Measurements from ENCODE around the gene RHOT2.

RHOT2 gene

GRCh38 chr16:646679-647172 is 21.2 kb upstream of the RHOT2 start:
- no peaks in the 10 kb centered on the region for H4K20me1 ChIP-seq (ENCODE audit: insufficient read depth)
- no peak overlapping the region for H3K9ac ChIP-seq
- H3K4me1 ChIP-seq (ENCODE audit: low read depth, poor library complexity, severe bottlenecking): peaks cover 21% of the 10 kb centered on the region
- TF ChIP-seq, protein P1, sequence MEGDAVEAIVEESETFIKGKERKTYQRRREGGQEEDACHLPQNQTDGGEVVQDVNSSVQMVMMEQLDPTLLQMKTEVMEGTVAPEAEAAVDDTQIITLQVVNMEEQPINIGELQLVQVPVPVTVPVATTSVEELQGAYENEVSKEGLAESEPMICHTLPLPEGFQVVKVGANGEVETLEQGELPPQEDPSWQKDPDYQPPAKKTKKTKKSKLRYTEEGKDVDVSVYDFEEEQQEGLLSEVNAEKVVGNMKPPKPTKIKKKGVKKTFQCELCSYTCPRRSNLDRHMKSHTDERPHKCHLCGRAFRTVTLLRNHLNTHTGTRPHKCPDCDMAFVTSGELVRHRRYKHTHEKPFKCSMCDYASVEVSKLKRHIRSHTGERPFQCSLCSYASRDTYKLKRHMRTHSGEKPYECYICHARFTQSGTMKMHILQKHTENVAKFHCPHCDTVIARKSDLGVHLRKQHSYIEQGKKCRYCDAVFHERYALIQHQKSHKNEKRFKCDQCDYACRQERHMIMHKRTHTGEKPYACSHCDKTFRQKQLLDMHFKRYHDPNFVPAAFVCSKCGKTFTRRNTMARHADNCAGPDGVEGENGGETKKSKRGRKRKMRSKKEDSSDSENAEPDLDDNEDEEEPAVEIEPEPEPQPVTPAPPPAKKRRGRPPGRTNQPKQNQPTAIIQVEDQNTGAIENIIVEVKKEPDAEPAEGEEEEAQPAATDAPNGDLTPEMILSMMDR (conservative IDR thresholded peaks at IDR 0.05; ENCODE audit: low read depth, low read length): no peak
- no peak overlapping the region for H3K27ac ChIP-seq
- H3K4me3 ChIP-seq (IDR thresholded peaks at IDR 0.05; ENCODE audit: insufficient read depth, low read depth, low read length): no peak overlapping the region
- peaks cover 36% of the 10 kb centered on the region for H3K79me2 ChIP-seq (ENCODE audit: insufficient read depth, low read depth)
- H3K27me3 ChIP-seq (ENCODE audit: insufficient read depth, low read depth): no peaks in the 10 kb centered on the region
- no peak overlapping the region for H3K4me2 ChIP-seq
- H2AFZ ChIP-seq (ENCODE audit: low read depth): no peak overlapping the region
- H3K36me3 ChIP-seq (ENCODE audit: insufficient read depth): no peaks in the 10 kb centered on the region

GRCh38 chr16:647173-647902 is 20.6 kb upstream of the RHOT2 start:
- Histone ChIP-seq H3K9ac (no peak overlapping the region), H4K20me1 (ENCODE audit: insufficient read depth) (no peaks in the 10 kb centered on the region), H3K27ac (no peak overlapping the region), H2AFZ (ENCODE audit: low read depth) (no peak overlapping the region), H3K27me3 (ENCODE audit: insufficient read depth, low read depth) (no peaks in the 10 kb centered on the region), H3K4me2 (peak overlapping the region; percentile 88; the same call in 1 of the 2 replicates), H3K36me3 (ENCODE audit: insufficient read depth) (no peaks in the 10 kb centered on the region), H3K4me1 (ENCODE audit: low read depth, poor library complexity, severe bottlenecking) (peaks cover 21% of the 10 kb centered on the region), H3K4me3 (IDR thresholded peaks at IDR 0.05; ENCODE audit: insufficient read depth, low read depth, low read length) (no peak overlapping the region), H3K79me2 (ENCODE audit: insufficient read depth, low read depth) (peaks cover 35% of the 10 kb centered on the region)
- TF ChIP-seq, protein P1 (conservative IDR thresholded peaks at IDR 0.05; ENCODE audit: low read depth, low read length): no peak

DNA sequence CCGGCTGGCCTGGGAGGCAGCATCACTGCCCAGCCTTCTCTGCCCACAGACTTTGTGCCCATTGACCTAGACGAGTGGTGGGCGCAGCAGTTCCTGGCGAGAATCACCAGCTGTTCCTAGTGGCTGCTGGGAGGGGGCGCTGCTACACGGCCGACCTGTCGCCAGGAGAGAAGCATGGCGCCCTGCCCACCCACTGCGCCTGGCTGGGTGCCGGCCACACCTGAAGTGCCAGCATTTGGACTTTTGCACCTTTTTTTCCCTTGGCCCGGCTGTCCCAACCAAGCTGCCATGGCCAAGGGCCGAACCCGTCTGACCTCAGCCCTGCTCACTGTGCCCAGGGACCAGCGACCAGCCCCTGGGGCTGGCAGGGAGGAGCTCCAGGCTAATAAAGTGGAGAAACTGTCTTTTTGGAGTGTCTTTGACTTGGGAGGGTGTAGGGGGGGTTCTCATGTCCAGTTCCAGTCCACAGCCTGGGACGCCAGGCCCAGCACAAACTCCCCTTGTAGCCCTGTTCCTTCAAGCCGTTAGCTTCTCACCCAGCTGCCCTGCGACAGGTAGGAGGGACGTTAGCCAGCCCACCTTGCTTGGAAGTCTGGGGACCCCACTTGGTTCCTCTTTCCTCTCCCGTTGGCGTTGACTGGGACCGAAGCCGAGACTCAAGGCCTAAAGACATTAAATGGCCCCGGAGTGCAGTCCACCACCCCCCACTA is 19.7 kb upstream of the RHOT2 start:
- H3K27me3 ChIP-seq (ENCODE audit: insufficient read depth, low read depth): no peaks in the 10 kb centered on the region
- peak overlapping the region; percentile 88 for H3K4me2 ChIP-seq
- peak overlapping the region; percentile 84 for H3K27ac ChIP-seq
- peak overlapping the region; percentile 50 for H2AFZ ChIP-seq (ENCODE audit: low read depth)
- H4K20me1 ChIP-seq (ENCODE audit: insufficient read depth): no peaks in the 10 kb centered on the region
- H3K4me1 ChIP-seq (ENCODE audit: low read depth, poor library complexity, severe bottlenecking): peaks cover 14% of the 10 kb centered on the region
- TF ChIP-seq, protein P1 (conservative IDR thresholded peaks at IDR 0.05; ENCODE audit: low read depth, low read length): peak; percentile 72
- H3K79me2 ChIP-seq (ENCODE audit: insufficient read depth, low read depth): peaks cover 26% of the 10 kb centered on the region; the same call in 1 of the 2 replicates
- no peaks in the 10 kb centered on the region for H3K36me3 ChIP-seq (ENCODE audit: insufficient read depth)
- H3K4me3 ChIP-seq (IDR thresholded peaks at IDR 0.05; ENCODE audit: insufficient read depth, low read depth, low read length): no peak overlapping the region
- H3K9ac ChIP-seq: peak overlapping the region; percentile 87

DNA sequence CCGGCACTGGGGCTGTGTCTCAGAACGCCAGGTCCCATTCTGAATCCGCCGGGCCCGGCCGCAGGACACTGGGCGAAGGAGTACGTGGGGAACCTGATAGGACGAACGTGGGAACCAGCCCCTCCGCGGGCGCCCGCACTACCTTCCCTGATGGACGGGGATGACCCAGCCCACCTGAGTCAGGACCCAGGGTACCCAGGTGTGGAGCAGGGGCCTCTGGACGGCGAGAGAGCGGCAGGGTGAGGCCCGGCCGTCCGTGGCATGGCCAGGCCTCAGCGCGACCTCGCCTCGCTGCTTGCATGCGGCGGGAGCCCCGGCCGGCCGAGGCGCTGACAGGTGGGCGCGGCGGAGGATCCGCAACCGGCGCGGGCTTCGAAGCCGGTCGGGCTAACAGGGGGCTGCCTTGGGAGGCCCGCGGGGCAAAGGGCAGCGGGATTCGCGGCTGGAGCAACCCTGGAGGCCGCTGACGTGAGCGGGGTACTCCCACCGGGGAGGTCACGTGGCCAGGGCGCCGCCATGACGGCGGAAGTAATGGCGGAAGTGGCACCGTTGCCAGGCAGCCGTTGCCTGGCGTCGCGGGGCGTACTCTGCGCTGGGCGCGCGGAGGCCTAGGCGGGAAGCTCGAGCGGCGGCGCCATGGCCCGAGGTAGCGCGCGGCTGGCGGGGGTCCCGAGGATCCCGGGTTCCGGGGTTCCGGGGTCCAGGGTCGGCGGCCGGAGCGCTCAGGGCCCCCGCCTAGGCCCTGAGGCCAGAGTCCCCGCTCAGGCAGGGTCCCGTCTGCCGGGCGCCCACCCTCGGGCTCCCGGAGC is 18.9 kb upstream of the RHOT2 start, which contains the start of gene WDR90:
Gene WDR90, plus strand, starts transcription at position 585 of the 809 bp plus-strand sequence. Its CDS starts 52 bp downstream, at position 637.
- H3K9ac ChIP-seq: peak within 1 kb of the TSS; percentile 87
- H3K36me3 ChIP-seq (ENCODE audit: insufficient read depth): no peaks in the 10 kb centered on the region

More for the DNA sequence above, 18.9 kb upstream of the RHOT2 start, which contains the start of gene WDR90:
- H3K4me3 ChIP-seq (IDR thresholded peaks at IDR 0.05; ENCODE audit: insufficient read depth, low read depth, low read length): no peak within 1 kb of the TSS
- no peaks in the 10 kb centered on the region for H4K20me1 ChIP-seq (ENCODE audit: insufficient read depth)
- H3K79me2 ChIP-seq (ENCODE audit: insufficient read depth, low read depth): peaks cover 25% of the 10 kb centered on the region; the same call in 1 of the 2 replicates
- H2AFZ ChIP-seq (ENCODE audit: low read depth): peak within 1 kb of the TSS; percentile 50
- H3K27ac ChIP-seq: peak within 1 kb of the TSS; percentile 84
- H3K4me2 ChIP-seq: peak within 1 kb of the TSS; percentile 88
- no peaks in the 10 kb centered on the region for H3K27me3 ChIP-seq (ENCODE audit: insufficient read depth, low read depth)
- TF ChIP-seq, protein P1 (conservative IDR thresholded peaks at IDR 0.05; ENCODE audit: low read depth, low read length): no peak
- peaks cover 8% of the 10 kb centered on the region for H3K4me1 ChIP-seq (ENCODE audit: low read depth, poor library complexity, severe bottlenecking)

All from KMS-11 (cell line).